GM23338 (cell line): ENCODE data around the gene CELA3B. TPM values are rescaled to one million over a fixed set of nuclear protein-coding genes. Genes with fewer than 3 reads are reported as not detected.

Experiments used
- ATAC-seq: fragments of 200-7000 bp; cut with Tn5 transposase; 3 replicates; pipeline ENCODE4 v1.9.1; 2020
- DNase-seq: peaks from one replicate; pipeline ENCODE4 v3.0.0-alpha.2; 2015; ENCODE audit warnings: low spot score
- H2AFZ ChIP-seq: fragments of 200-600 bp; sonication (generic); 2 replicates; pipeline ENCODE4 v1.8.0; 2016; ENCODE audit warnings: antibody characterized with exemption, mild to moderate bottlenecking, moderate library complexity
- H3F3A ChIP-seq: fragments of 200-600 bp; sonication (generic); replicated peaks from 2 replicates; pipeline ENCODE4 v1.8.0; 2017; ENCODE audit warnings: antibody characterized with exemption, mixed run types, low read depth
- H3K27ac ChIP-seq: fragments of 200-600 bp; sonication (generic); 2 replicates; pipeline ENCODE4 v1.6.1; 2016; ENCODE audit warnings: low read depth
- H3K27me3 ChIP-seq: fragments of 200-600 bp; sonication (generic); 2 replicates; pipeline ENCODE4 v1.8.0; 2016; ENCODE audit warnings: mild to moderate bottlenecking, mixed run types, moderate library complexity; ENCODE audit not compliant: insufficient read depth
- H3K36me3 ChIP-seq: fragments of 200-600 bp; sonication (generic); 2 replicates; pipeline ENCODE4 v1.8.0; 2016; ENCODE audit warnings: mild to moderate bottlenecking; ENCODE audit not compliant: insufficient read depth
- H3K4me1 ChIP-seq: fragments of 200-600 bp; sonication (generic); 2 replicates; pipeline ENCODE4 v1.8.0; 2016; ENCODE audit warnings: mild to moderate bottlenecking, moderate library complexity; ENCODE audit not compliant: insufficient read depth
- H3K4me2 ChIP-seq: fragments of 200-600 bp; sonication (generic); 2 replicates; pipeline ENCODE4 v1.7.1; 2017; ENCODE audit warnings: mixed run types
- H3K4me3 ChIP-seq: fragments of 200-600 bp; sonication (generic); 2 replicates; pipeline ENCODE4 v1.6.1; 2016; ENCODE audit warnings: mixed run types
- H3K79me2 ChIP-seq: fragments of 200-600 bp; sonication (generic); replicated peaks from 2 replicates; pipeline ENCODE4 v1.8.0; 2017; ENCODE audit warnings: mild to moderate bottlenecking; ENCODE audit not compliant: insufficient read depth
- H3K9me2 ChIP-seq: fragments of 200-600 bp; sonication (generic); 2 replicates; pipeline ENCODE4 v1.8.0; 2017; ENCODE audit not compliant: insufficient read depth
- H4K20me1 ChIP-seq: fragments of 200-600 bp; sonication (generic); replicated peaks from 2 replicates; pipeline ENCODE4 v1.8.0; 2017; ENCODE audit warnings: mild to moderate bottlenecking; ENCODE audit not compliant: insufficient read depth
- H3K27ac Mint-ChIP-seq: 2 replicates; pipeline ENCODE4 v1.8.0; 2020; ENCODE audit warnings: inconsistent platforms, mild to moderate bottlenecking, moderate library complexity, mixed read lengths
- H3K27me3 Mint-ChIP-seq: 3 replicates; pipeline ENCODE4 v1.8.0; 2022; ENCODE audit warnings: low read depth, mild to moderate bottlenecking, moderate library complexity, mixed read lengths, inconsistent platforms; ENCODE audit not compliant: insufficient read depth, poor library complexity
- H3K36me3 Mint-ChIP-seq: 3 replicates; pipeline ENCODE4 v1.8.0; 2021; ENCODE audit warnings: low read depth, mild to moderate bottlenecking, inconsistent platforms, moderate library complexity, mixed read lengths
- H3K4me1 Mint-ChIP-seq: 3 replicates; pipeline ENCODE4 v1.8.0; 2020; ENCODE audit warnings: mild to moderate bottlenecking, inconsistent platforms, mixed read lengths
- H3K4me3 Mint-ChIP-seq: 3 replicates; pipeline ENCODE4 v1.8.0; 2021; ENCODE audit warnings: moderate library complexity, mild to moderate bottlenecking, inconsistent platforms, mixed read lengths
- H3K9me3 Mint-ChIP-seq: 3 replicates; pipeline ENCODE4 v1.8.0; 2020; ENCODE audit warnings: moderate library complexity, mild to moderate bottlenecking, inconsistent platforms, mixed read lengths
- CREB1 ChIP-seq: fragments of 250-450 bp; sonication (Bioruptor Pico); IDR thresholded peaks from 2 replicates; pipeline ENCODE4 v1.5.0; 2020; ENCODE audit warnings: low read depth, mild to moderate bottlenecking, moderate library complexity
- CTCF ChIP-seq, 2 experiments: fragments of 200-600 bp in 1 of 2; sonication (generic) in 1 of 2; conservative IDR thresholded peaks; 2 replicates each; pipeline versions ENCODE4 v1.5.1 to v1.6.1; 2016 to 2017; ENCODE audit warnings: antibody characterized with exemption in 2 of 2, low read depth in 2 of 2, mild to moderate bottlenecking in 2 of 2, moderate library complexity in 1 of 2
- EZH2 ChIP-seq: fragments of 200-600 bp; sonication (generic); IDR thresholded peaks from one replicate; pipeline ENCODE4 v1.8.0; 2017; ENCODE audit warnings: antibody characterized with exemption, mild to moderate bottlenecking, low read depth; ENCODE audit not compliant: unreplicated experiment
- JUNB ChIP-seq: IDR thresholded peaks from one replicate; pipeline ENCODE4 v1.6.1; 2016; ENCODE audit warnings: antibody characterized with exemption; ENCODE audit not compliant: unreplicated experiment
- POLR2AphosphoS5 ChIP-seq: IDR thresholded peaks from 2 replicates; pipeline ENCODE4 v1.6.1; 2016; ENCODE audit warnings: antibody characterized with exemption, low read depth
- REST ChIP-seq: IDR thresholded peaks from one replicate; pipeline ENCODE4 v1.6.1; 2018; ENCODE audit warnings: antibody characterized with exemption; ENCODE audit not compliant: unreplicated experiment
- ZNF331 ChIP-seq: fragments of 250-450 bp; sonication (Bioruptor Pico); IDR thresholded peaks from 2 replicates; pipeline ENCODE4 v1.5.0; 2020; ENCODE audit warnings: low read depth, mild to moderate bottlenecking, moderate library complexity
- polyA plus RNA-seq: library from polyadenylated mRNA; unstranded; fragments of >200 nt; fragmentation: Nextera tagmentation; extraction: Ambion mirVana; gene quantifications from 2 replicates; pipeline ENCODE4 v1.2.1, GENCODE V29; 2016
- total RNA-seq: library from RNA; depleted of rRNA; stranded (reverse); fragments of >200 nt; shearing (Covaris generic); gene quantifications from 2 replicates; pipeline ENCODE4 v1.2.3, GENCODE V29; 2014

The CELA3B gene
- total and polyA plus RNA-seq, 2 experiments from 2014 or later, result not detected

- no peak for TF ChIP-seq REST
- no peak for TF ChIP-seq JUNB
Measured at GRCh38 chr1:21936366-21937031, 40.3 kb upstream of the CELA3B start (continued).

GRCh38 chr1:21937034-21937371, 39.8 kb upstream of the CELA3B start, which contains the start of gene HSPG2:
HSPG2 (minus strand) TSS chr1:21937310; CDS start chr1:21937217, 93 bp downstream.
- Mint-ChIP-seq H3K4me3 (peak within 1 kb of the TSS; percentile 79), H3K27me3 (peaks cover 21% of the 10 kb centered on the region), H3K4me1 (peaks cover 48% of the 10 kb centered on the region), H3K9me3 (no peaks in the 10 kb centered on the region), H3K27ac (peak within 1 kb of the TSS; percentile 81), H3K36me3 (no peaks in the 10 kb centered on the region)
- TF ChIP-seq CTCF (conservative IDR thresholded peaks at IDR 0.05; ENCODE audit: low read depth in 2 of 2), result no peak
- TF ChIP-seq POLR2AphosphoS5, result peak; percentile 44; the same call in 1 of the 2 replicates
- peaks cover 5% of the 10 kb centered on the region; the same call in 1 of the 2 replicates for H3F3A ChIP-seq
- H3K9me2 ChIP-seq, result no peaks in the 10 kb centered on the region
- H3K27me3 ChIP-seq, result no peaks in the 10 kb centered on the region
- no peaks in the 10 kb centered on the region for H3K36me3 ChIP-seq
- H3K4me1 ChIP-seq, result peaks cover 28% of the 10 kb centered on the region
- peak within 1 kb of the TSS; percentile 79 for H3K4me3 ChIP-seq
- H2AFZ ChIP-seq, result peak within 1 kb of the TSS; percentile 97; the same call in 1 of the 2 replicates
- H3K27ac ChIP-seq, result peak within 1 kb of the TSS; percentile 63
- ATAC-seq, result peak; percentile 15
- H3K4me2 ChIP-seq, result peak within 1 kb of the TSS; percentile 92
- no peak for DNase-seq
- H4K20me1 ChIP-seq, result peaks cover 4% of the 10 kb centered on the region
- H3K79me2 ChIP-seq, result peaks cover 38% of the 10 kb centered on the region

DNA sequence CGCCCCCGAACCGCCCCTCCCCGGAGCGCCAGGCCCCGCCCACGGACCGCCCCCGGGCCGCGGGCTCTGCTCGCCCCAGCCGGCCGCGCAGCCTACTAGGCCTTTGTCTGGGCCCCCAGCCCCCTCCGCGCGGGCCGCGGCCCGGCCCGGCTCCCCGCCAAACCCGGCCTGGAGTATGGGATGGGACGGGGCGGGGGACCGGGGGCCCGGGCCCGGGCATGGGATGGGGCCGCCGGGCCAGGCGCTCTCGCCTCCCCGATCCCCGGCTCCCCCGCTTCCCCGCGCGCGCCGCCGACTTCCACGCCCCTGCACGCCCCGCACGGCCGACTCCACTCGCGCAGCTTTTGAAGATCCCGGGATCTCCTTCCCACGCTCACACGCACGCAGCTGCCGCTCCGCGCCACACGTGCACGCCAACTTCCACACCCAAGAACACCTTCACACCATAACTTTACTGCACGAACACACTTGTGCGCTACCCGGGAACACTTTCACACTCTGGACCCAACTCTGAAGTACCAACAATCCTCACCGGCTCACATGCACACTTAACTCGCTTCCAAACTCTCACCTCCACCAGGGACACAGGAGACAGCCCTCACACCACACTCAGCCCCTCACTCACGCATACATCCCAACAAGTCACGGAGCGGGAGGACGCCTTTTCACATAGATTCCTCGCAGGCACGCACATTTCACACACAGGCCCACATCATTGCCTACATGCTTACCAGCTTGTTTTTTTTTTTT, 39.3 kb upstream of the CELA3B start:
- ATAC-seq (peak; percentile 51), DNase-seq (peak; percentile 90)
- no peaks in the 10 kb centered on the region for H3K9me2 ChIP-seq
- H3K27me3 ChIP-seq, result no peaks in the 10 kb centered on the region
- H3K4me1 Mint-ChIP-seq, result peaks cover 48% of the 10 kb centered on the region
- no peaks in the 10 kb centered on the region for H3K36me3 ChIP-seq
- peaks cover 23% of the 10 kb centered on the region for H3K4me1 ChIP-seq
- peaks cover 5% of the 10 kb centered on the region; the same call in 1 of the 2 replicates for H3F3A ChIP-seq
- peak overlapping the region; percentile 81 for H3K27ac Mint-ChIP-seq
- H3K4me3 Mint-ChIP-seq, result peak overlapping the region; percentile 74
- H3K9me3 Mint-ChIP-seq, result no peaks in the 10 kb centered on the region
- H3K27ac ChIP-seq, result peak overlapping the region; percentile 63; the same call in 1 of the 2 replicates
- H2AFZ ChIP-seq, result peak overlapping the region; percentile 97; the same call in 1 of the 2 replicates
- H3K4me2 ChIP-seq, result peak overlapping the region; percentile 92
- H3K79me2 ChIP-seq, result peaks cover 33% of the 10 kb centered on the region
- peaks cover 4% of the 10 kb centered on the region for H4K20me1 ChIP-seq
- TF ChIP-seq EZH2 (no peak), CREB1 (CRISPR knock-in tag) (peak; percentile 43; the same call in 1 of the 2 replicates), ZNF331 (CRISPR knock-in tag) (no peak; the same call in 1 of the 2 replicates)
- no peaks in the 10 kb centered on the region for H3K36me3 Mint-ChIP-seq
- peaks cover 21% of the 10 kb centered on the region for H3K27me3 Mint-ChIP-seq
- H3K4me3 ChIP-seq, result peak overlapping the region; percentile 66
